Stimulated activated CD8-positive, alpha-beta memory T cell treated with anti-CD3 and anti-CD28 coated beads, Interleukin-12 subunit alpha, Interleukin-12 subunit beta, amount 100 ng/mL, for 24 hours (primary cell): ENCODE data around the gene PRKCH.

Source experiments
- DNase-seq: peaks from one replicate; pipeline ENCODE4 v3.0.0-alpha.2; 2020; ENCODE audit errors: extremely low read depth

Gene PRKCH

GRCh38 chr14:61474701-61475100 is 153.3 kb downstream of the PRKCH start:
- no peak for DNase-seq

GRCh38 chr14:61475316-61475715 is 153.9 kb downstream of the PRKCH start:
- DNase-seq: no peak

GRCh38 chr14:61476105-61476753 is 154.8 kb downstream of the PRKCH start:
- no peak for DNase-seq

- no peak for DNase-seq
Observed at GRCh38 chr14:61476754-61477410, 155.5 kb downstream of the PRKCH start.

- no peak for DNase-seq
Observed at GRCh38 chr14:61477712-61478462, 156.5 kb downstream of the PRKCH start.

- DNase-seq: no peak
Observed at GRCh38 chr14:61478971-61479473, 157.6 kb downstream of the PRKCH start.

- DNase-seq: no peak
Observed at GRCh38 chr14:61479746-61480502, 158.5 kb downstream of the PRKCH start.

- no peak for DNase-seq
Observed at GRCh38 chr14:61480704-61481285, 159.4 kb downstream of the PRKCH start.

- DNase-seq: no peak
Observed at GRCh38 chr14:61481701-61482100, 160.3 kb downstream of the PRKCH start.

GRCh38 chr14:61482348-61483206 is 161.2 kb downstream of the PRKCH start:
- no peak for DNase-seq

GRCh38 chr14:61483476-61483875 is 162.1 kb downstream of the PRKCH start:
- DNase-seq: no peak

- DNase-seq: no peak
Observed at GRCh38 chr14:61484031-61484430, 162.7 kb downstream of the PRKCH start.

GRCh38 chr14:61484826-61485584 is 163.6 kb downstream of the PRKCH start:
- DNase-seq: no peak

GRCh38 chr14:61485661-61486060 is 164.3 kb downstream of the PRKCH start:
- DNase-seq: no peak

- no peak for DNase-seq
Observed at GRCh38 chr14:61486930-61487495, 165.6 kb downstream of the PRKCH start.

GRCh38 chr14:61488417-61489401 is 167.3 kb downstream of the PRKCH start:
- no peak for DNase-seq

GRCh38 chr14:61489512-61489911 is 168.1 kb downstream of the PRKCH start:
- no peak for DNase-seq

GRCh38 chr14:61489932-61490331 is 168.6 kb downstream of the PRKCH start:
- DNase-seq: no peak
